ENCODE data around the gene TOPAZ1.

The TOPAZ1 gene

DNA sequence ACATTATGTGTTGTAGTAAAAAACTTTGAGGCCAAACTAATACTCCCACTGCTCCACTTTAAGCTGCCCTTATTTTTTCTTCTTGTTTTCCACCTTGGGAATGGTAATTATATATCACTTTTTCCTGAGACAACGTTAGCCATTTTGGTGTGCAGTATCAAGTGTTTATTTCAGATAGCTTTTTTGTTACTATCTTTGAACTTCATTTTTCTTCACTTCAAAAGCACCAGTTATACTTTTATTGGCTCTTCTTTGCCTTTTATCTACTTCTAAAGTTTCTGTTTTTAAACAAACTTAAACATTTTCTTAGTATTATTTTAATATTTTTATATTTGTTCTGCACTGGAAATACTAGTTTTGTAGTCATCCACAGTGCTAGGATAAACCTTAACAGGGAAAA, 6.5 kb downstream of the TOPAZ1 start:
- no peak for DNase-seq (ENCODE audit: low spot score)

DNA sequence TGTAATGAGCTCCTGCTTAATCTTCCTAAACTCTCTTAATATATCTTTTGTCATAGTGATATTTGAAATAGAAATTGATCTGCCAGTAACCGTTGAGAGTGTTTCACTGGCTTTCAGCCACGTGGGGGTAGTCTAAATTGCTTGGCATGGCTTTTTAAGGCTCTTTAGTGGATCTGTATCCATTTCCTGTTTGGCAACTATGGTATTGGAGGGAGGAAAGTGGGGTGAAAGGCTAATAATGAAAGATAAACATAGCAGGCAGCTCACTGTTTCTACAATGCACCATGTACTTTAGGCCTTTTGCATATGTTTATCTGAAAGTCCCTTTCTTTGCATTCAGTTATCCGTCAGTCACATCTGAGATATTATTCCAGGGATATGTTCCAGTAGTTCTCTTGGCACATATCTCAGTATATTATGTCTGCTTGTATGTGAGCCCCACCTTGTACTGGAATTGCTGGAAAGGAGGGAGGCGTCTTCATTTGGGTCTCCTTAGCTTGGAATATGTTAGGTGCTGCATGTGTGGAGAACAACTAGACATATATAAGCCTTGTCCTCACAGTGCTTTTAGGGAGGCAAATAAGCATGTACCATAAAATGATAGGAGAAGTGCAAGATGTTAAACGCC, 10.8 kb downstream of the TOPAZ1 start:
- no peak for DNase-seq (ENCODE audit: low spot score)

DNA sequence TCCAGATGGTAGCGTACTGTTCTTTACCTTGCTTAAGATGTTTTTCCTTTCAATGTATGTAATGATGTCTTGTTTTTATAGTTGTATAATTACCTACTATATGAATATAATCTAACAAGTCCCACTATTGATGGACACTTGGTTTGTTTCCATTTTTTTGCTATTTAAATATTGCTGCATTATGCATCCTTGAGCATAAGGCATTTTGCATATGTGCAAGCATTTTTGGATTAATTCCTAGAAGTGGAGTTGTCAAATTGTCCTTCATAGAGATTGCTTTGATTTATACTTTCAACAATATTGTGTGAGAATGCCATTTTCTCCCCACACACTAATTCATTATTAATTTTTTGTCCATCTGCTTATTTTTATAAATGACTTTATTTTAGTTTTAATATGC, 17.7 kb downstream of the TOPAZ1 start:
- DNase-seq (ENCODE audit: low spot score): no peak

- DNase-seq (ENCODE audit: low spot score): no peak
These were observed 22.5 kb downstream of the TOPAZ1 start for GRCh38 chr3:44264146-44264545.

DNA sequence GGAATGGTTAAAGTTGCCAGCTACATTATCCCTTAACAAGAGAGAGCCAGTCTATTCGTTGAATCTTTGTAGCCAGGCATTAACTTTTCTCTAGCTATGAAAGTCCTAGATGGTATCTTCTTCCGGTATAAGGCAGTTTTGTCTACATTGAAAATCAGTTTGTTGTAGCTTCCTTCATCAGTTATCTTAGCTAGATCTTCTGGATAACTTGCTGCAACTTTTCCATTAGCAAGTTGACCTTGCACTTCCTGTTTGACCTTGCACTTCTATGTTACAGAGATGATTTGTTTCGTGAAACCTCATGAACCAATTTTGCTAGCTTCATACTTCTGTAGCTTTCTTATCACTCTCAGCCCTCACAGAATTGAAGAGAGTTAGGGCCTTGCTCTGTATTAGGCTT, 24.1 kb downstream of the TOPAZ1 start:
- no peak for DNase-seq (ENCODE audit: low spot score)

DNA sequence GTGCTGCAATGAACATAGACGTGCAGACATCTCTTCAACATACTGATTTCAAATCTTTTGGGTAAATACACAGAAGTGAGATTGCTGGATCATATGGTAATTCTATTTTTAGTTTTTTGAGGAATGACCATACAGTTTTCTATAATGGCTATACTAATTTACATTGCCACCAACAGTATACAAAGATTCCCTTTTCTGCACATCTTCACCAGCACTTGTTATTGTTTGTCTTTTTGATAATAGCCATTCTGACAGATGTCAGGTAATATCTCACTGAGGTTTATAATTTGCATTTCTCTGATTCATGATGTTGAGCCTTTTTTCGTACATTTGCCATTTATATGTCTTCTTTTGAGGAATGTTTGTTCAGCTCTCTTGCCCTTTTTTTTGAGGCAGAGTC, 30.5 kb downstream of the TOPAZ1 start:
- DNase-seq (ENCODE audit: low spot score): no peak

- no peak for DNase-seq (ENCODE audit: low spot score)
These were observed 36.2 kb downstream of the TOPAZ1 start for GRCh38 chr3:44277925-44278324.

- DNase-seq (ENCODE audit: low spot score): no peak
These were observed 38.4 kb downstream of the TOPAZ1 start for GRCh38 chr3:44280077-44280476.

GRCh38 chr3:44280631-44281030, 38.9 kb downstream of the TOPAZ1 start:
- DNase-seq (ENCODE audit: low spot score): no peak

- DNase-seq (ENCODE audit: low spot score): no peak
These were observed 43.3 kb downstream of the TOPAZ1 start for GRCh38 chr3:44284949-44285348.

DNA sequence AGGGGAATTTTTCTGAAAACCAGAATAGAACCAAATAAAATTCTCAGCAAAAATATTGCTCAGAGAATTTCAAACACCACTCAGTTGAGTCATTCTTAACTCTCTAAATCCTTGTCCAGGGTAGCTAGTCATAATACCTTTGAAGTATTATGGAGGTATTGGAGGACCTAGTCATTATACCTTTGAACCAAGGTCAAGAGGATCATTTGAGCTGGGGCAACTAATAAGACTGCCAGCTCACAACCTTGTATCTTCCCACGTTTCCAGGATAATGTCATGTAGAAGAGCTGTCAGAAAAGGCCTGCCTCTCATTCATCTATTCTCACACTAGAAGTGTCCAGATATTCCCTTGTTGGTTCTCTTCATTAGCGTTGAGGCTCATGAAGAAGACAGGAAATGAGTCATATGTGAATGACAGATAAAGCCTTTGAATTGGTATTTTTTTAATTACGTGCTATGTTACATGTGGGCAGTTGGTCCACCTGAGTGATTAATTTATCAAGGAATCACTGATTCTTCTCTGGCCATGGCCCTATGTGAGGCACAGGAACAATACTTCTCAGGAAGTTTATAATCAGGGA, 48.3 kb downstream of the TOPAZ1 start:
- no peak for DNase-seq (ENCODE audit: low spot score)

GRCh38 chr3:44292276-44292675, 50.6 kb downstream of the TOPAZ1 start:
- no peak for DNase-seq (ENCODE audit: low spot score)

DNA sequence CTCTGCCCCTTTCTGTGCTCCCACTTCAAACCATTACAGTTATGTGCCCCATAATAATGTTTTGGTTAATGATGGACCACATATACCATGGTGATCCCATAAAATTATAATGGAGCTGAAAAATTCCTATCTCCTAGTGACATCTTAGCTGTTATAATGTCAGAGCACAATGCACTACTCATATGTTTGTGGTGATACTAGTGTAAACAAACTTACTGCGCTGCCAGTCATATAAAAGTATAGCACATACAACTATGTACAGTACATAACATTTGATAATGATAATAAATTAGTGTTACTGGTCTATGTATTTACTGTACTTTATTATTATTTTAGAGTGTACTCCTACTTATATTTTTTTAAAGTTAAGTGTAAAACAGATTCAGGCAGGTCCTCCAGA, 51.3 kb downstream of the TOPAZ1 start:
- DNase-seq (ENCODE audit: low spot score): no peak

- DNase-seq (ENCODE audit: low spot score): no peak
These were observed 55.6 kb downstream of the TOPAZ1 start for GRCh38 chr3:44297255-44297654.

DNA sequence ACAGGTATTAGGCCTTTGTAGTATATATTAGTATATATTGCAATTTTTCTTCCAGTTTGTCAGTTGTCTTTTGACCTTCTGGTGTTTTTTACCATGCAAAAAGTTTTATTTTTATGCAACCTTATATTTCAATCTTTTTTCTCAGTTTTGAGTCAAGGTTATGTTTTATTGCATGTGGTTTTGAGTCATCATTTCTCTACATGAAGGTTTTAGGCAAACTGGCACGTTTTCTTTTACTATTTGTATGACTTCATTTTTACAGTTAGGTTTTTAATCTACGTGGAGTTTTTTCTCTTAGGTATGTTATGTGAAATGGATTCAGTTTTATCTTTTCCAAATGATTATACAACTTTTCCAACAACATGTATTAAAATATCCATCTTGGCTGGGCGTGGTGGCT, 60.1 kb downstream of the TOPAZ1 start:
- no peak for DNase-seq (ENCODE audit: low spot score)

GRCh38 chr3:44309500-44309899, 67.8 kb downstream of the TOPAZ1 start:
- DNase-seq (ENCODE audit: low spot score): no peak

GRCh38 chr3:44318891-44319311, 77.2 kb downstream of the TOPAZ1 start:
- no peak for DNase-seq (ENCODE audit: low spot score)

DNA sequence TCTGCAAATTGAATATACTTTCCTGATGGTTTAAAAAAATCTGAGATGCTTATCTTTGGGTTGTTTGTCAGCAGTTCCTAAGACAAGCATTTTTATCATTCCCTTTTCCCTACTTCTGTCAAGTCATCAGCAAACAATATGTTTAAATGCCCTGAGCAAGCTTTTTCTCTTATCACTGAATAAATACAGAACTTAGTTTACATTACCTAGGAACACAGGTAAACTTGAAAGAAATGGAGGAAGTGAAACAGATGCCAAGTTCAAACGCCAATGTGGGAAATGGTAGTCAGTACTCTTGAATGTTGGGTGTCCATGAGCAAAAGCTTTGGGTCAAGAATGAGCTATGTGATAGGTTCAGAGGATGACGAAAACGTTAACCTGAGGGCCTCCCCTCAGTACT, 79.6 kb downstream of the TOPAZ1 start:
- DNase-seq (ENCODE audit: low spot score): no peak

GRCh38 chr3:44323341-44323955, 81.8 kb downstream of the TOPAZ1 start:
- no peak for DNase-seq (ENCODE audit: low spot score)

GRCh38 chr3:44324584-44324983, 82.9 kb downstream of the TOPAZ1 start:
- no peak for DNase-seq (ENCODE audit: low spot score)

DNA sequence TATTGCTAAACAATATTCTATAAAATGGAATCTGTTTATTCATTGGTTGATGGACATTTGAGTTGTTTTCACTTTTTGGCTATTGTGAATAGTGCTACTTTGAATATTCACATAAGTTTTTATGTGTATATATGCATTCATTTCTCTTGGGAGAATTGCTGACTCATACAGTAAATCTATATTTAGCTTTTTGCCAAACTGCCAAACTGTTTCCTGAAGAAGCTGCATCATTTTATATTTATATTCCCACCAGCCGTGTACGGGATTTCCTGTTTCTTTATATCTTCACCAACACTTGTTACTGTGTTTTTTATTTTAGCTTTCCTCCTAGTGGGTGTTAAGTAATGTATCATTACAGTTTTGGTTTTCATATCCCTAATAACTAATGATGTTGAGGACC, 84.3 kb downstream of the TOPAZ1 start:
- no peak for DNase-seq (ENCODE audit: low spot score)

DNA sequence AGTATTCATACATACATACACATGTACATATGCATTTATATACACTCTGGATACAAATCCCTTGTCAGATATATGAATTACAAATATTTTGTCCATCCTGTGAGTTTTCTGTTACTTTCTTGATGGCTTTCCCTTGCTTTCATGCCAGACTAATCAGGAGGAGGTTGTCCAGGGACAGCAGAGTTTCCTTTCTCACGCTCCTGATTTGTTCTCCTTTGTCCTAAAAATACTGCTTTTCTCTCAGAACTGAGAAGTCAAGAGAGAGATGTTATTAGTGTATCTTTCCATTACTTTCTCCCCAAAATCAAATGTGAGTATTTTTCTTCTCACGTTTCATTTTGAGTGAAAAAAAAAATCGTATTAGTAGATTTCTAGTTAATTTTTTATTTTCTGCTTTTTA, 84.8 kb downstream of the TOPAZ1 start:
- DNase-seq (ENCODE audit: low spot score): no peak

GRCh38 chr3:44329946-44330345, 88.3 kb downstream of the TOPAZ1 start:
- DNase-seq (ENCODE audit: low spot score): no peak

DNA sequence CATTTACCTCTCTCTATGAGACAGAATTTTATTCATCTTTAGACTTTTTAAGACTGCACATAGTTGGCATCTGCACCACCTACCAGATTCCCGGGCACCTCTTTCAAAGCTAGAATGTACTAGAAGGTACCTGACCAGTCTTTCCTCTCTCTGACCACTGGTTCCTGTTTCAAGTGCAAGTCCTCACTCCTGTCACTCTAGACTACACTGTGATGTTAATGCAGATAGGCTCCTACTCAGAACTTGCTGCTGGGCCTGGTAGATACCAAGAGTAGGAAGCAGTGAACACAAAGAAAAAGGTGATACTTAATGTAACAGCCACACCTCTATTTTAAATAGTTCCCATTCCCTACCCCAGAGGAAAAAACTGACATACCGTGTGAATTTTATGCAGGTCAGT, 88.8 kb downstream of the TOPAZ1 start:
- no peak for DNase-seq (ENCODE audit: low spot score)

All from left forelimb (tissue), 1 donor.